ENCODE results near the gene IMMP2L.

Gene IMMP2L

DNA sequence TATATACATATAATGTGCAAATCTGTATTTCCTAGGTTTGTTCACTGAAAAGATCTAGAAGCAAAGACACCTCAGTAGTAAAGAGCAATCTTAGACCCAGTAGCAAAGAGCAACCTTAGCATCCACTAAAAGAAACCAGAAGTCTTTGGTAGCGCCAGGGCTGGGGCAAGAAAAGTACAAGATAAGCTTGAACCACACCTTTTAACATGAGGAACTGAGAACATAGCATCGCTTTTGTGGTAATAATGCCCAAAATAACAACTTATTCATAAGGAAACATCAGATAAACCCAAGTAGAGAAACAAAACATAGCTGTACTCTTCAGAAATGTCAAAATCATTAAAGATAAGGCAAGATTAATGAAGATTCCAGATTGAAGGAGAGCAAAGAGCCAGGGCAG is 173.4 kb downstream of the IMMP2L start:
- no peak for DNase-seq

GRCh38 chr7:111388016-111388415 is 174.3 kb downstream of the IMMP2L start:
- DNase-seq, result no peak

DNA sequence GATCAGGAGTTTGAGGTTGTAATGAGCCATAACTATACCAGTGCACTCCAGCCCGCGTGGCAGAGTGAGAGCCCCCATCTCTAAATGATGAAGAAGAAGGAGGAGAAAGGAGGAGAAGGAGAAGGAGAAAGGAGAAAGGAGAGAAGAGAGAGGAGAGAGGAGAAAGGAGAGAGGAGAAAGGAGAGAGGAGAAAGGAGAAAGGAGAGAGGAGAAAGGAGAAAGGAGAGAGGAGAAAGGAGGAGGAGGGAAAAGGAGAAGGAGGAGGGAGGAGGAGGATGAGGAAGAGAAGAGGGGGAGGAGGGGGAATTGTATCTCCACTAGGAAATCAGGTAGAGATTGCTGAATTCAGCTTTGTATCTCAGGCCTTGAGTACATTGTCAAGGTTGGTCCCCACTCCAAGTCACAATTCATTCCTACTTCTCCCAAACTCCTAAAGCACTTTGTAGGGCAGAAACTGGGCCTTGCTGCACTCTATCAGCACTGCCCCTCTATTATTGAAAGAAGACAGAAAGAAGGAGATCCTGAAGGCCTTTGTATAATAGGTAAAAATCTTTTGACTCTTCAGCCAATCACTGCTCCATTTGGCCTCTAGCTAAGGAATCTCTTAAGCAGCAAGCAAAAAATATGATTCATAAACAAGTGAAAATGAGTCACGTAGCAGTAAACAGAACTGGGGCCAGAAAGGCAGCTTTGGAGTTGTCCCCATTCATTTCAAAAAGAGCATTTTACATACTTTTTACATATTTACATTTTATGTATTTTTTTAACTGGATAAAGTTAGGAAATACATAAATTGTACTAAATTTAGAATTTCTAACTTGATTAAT is 178.0 kb downstream of the IMMP2L start:
- no peak for DNase-seq

- no peak for DNase-seq
Measured at GRCh38 chr7:111383133-111383532, 179.2 kb downstream of the IMMP2L start.

GRCh38 chr7:111381590-111381989 is 180.7 kb downstream of the IMMP2L start:
- no peak for DNase-seq

DNA sequence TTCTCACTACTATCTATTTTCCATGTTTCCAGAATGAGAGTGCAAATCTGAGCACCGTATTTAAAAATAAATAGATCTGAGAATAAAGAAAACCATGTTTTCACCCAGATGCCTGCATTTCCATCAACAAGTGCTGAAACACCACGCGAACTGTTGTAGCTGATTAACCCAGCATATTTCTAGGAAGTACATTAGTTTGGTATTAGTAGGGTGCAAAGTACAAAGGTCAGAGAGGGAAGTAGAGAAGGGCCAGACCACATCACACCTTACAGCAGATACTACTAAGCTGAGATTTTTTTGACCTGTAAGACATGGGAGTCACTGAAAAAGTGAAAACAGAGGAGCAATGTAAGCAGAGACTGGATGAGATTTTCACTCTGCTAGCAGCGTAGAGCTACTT is 181.3 kb downstream of the IMMP2L start:
- DNase-seq, result no peak

GRCh38 chr7:111374027-111374426 is 188.3 kb downstream of the IMMP2L start:
- DNase-seq, result no peak

DNA sequence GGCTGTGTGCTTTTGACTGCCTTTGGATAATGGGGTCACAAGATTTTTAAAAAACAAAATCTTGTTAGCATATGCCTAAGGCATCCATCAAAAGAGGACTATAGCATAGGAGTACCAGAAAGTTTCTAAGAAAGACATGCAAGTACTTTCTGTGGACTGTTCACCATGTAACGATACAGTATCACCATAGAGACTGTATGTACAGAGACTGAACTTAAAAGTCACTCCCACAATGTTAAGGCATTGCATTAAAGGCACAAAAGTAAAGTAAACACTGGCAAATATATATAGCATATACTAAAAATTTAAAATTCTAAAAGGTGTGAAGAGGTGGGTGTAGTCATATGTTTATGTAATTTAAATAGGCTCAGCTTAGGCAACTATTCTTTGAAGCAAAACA is 190.9 kb downstream of the IMMP2L start:
- DNase-seq, result no peak

DNA sequence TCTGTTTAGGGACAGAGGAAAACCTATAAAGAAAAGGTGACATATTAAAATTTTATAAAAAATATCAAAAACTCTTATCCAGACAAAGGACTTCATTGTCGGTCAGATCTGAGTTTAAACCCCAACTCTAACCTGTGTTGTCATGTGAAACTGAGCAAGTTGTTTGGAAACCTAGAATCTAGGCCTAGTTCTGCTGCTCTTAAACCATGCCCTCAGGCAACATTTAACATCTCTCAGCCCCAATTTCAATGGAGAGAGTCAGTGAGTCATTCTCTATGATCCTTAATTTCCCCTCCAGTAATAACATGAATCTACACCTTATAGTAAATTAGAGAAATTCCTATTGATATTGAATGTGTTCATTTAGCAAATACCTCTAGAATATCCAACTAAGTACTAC is 192.3 kb downstream of the IMMP2L start:
- no peak for DNase-seq

- no peak for DNase-seq
Measured at GRCh38 chr7:111368381-111369065, 193.8 kb downstream of the IMMP2L start.

GRCh38 chr7:111364413-111364812 is 197.9 kb downstream of the IMMP2L start:
- DNase-seq, result no peak

DNA sequence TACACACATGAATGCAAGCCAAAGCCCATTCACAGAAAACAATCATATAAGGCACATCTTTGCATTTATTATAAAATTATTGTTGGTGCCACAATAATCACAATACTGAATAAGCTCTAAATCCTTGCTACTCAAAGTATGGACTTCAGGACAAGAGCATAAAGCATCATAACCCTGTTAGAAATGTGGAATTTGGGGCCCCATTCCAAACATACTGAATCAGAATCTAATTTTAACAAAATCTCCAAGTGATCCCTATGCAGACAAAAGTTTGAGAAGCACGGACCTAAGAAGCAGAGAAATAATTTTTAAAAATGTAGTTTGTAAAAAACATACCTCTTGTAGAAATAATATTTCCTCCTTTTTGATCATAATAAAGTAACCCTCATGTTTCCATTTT is 199.2 kb downstream of the IMMP2L start:
- DNase-seq, result no peak

GRCh38 chr7:111362506-111363054 is 199.7 kb downstream of the IMMP2L start:
- no peak for DNase-seq

DNA sequence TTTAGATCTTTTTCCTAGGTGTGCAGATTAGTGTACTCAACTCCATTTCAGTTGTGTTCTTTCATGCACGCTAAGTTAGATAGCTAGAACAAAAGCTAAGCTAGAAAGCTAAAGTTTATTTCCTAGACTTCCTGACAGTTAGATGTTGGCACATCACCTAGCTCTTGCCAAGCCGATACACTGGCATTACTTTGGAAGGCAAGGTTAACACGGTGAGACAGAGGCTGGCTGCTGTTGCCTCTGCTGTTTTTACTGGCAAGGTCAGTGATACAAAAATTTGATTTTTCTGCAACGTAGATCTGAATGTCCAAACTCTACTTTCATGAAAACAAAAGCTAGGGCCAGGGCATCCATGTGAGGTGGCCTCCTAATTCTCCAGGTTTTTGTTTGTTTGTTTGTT is 203.4 kb downstream of the IMMP2L start:
- DNase-seq, result no peak

- no peak for DNase-seq
Measured at GRCh38 chr7:111357691-111358090, 204.6 kb downstream of the IMMP2L start.

- DNase-seq, result no peak
Measured at GRCh38 chr7:111356941-111357340, 205.4 kb downstream of the IMMP2L start.

DNA sequence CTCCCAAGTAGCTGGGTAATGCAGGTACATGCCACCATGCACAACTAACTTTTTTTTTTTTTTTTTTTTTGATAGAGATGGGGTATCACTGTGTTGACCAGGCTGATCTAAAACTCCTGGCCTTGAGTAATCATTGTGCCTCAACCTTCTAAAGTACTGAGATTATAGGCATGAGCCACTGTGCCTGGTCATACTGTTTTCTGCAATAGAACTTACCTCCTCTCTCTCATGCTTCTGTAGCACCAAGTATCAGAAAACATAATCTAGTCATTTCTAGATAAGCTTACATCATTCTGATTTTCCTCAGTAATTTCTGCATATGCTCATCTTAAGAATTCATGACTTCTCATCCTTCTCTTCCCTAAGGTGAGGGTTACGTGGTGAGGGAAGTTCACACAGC is 210.0 kb downstream of the IMMP2L start:
- DNase-seq, result no peak

DNA sequence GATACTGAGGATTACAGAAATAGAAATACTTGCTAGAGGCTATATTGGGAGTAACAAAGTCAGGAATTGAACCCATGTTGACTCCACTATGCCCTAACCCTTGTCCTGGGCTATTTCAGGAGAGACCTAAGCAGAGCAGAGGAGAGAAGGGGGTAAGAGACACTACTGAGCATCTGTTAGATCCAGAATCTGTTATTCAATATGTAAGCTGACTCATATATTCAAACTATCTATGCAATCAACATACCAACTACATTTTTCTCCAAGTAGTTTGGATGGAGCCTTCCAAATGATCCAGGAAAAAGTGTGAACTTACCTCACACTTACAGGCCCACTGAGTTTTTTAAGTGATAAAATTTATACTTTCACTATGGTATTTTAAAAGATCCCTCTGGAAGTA is 216.1 kb downstream of the IMMP2L start:
- DNase-seq, result no peak

DNA sequence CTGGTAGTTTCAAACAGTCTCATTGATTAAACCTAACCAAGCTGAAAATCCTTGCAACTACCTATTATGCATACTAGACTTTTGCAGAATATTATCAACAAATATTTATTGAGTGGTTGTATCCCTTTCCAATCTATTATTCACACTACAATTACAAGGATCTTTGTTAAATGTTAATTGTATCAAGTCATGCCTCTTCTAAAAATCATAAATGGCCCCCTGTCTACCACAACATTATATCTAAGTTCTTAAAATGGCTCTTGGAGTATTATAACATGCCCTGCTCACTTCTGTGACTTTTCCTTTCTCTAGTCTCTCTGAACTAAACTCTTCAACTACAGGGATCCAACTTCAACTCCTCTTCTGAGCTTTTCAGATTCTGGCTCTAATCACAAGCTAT is 219.3 kb downstream of the IMMP2L start:
- DNase-seq, result no peak

DNA sequence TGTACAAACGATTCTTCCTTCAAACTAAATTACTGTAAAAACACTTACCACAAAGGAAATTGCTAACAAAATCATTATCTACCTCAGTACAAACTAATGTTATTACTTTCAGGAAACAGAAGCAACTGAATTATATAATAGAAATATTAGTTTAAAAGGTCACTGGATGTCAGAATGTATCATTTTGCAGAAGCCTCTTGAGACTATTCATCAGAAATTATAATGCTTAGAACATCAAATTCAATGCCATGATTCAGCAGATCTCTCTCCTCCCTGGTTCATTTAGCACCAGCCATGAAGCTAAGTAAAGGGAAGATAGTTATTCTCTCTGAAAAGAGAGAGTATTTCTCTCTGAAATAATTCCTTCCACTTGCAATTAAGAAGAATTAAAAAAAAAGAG is 223.3 kb downstream of the IMMP2L start:
- no peak for DNase-seq

- DNase-seq, result no peak
Measured at GRCh38 chr7:111333010-111333409, 229.3 kb downstream of the IMMP2L start.

DNA sequence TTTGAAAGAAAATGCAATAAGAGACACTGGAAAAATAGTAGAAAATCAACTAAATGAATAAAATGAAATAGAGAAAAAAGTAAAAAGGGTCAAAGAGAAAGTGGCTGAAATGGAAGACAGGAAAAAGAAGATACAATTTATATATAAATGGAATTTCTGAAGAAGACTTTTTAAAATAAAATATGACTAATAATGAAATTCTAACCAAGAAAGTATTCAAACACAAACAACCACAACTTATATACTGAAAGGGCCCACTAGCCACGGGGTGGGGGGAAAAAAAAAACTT is 232.1 kb downstream of the IMMP2L start:
- DNase-seq, result no peak

- no peak for DNase-seq
Measured at GRCh38 chr7:111329367-111330234, 232.7 kb downstream of the IMMP2L start.

DNA sequence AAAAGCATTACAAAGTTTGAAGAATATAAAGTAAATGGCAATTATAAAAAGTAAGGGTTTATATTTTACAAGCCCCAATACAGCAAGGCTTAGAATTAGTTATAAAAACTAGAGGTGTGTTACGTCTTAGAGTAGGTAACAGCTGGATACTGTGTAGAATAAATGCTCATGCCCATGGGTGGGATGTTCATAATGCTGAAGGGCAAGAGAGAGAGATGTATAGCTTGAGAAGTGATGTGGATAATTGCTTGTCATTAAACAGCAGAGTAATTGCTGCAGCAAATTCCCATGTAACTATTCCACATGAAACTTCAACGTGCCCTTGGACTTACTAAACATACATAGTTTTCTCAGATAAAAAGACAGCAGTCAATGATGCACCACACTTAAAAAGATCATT is 233.8 kb downstream of the IMMP2L start:
- DNase-seq, result no peak
